GM12892 (cell line): ENCODE measurements around the gene SLC7A1.

Experiments
- POLR2A ChIP-seq: IDR thresholded peaks from 2 replicates; pipeline ENCODE4 v1.6.1; 2011; ENCODE audit warnings: low read depth, low read length, control low read depth
- POLR2AphosphoS5 ChIP-seq: IDR thresholded peaks from 2 replicates; pipeline ENCODE4 v1.6.1; 2011; ENCODE audit warnings: low read depth, low read length, control low read depth
- TAF1 ChIP-seq: IDR thresholded peaks from 2 replicates; pipeline ENCODE4 v1.6.1; 2011; ENCODE audit warnings: low read depth, mild to moderate bottlenecking, control low read depth, low read length, borderline replicate concordance

- TF ChIP-seq POLR2A, result no peak
- TF ChIP-seq POLR2AphosphoS5, result no peak
- no peak for TF ChIP-seq TAF1
These were observed 119.4 kb downstream of the SLC7A1 start for GRCh38 chr13:29476046-29476445.
